NCI-H524 treated with DMSO at 0.1 percent for 48 hours (cell line): ENCODE data around the gene MLLT10.

Source experiments
- DNase-seq: peaks from one replicate; lab custom pipeline; 2025; lab: John Stamatoyannopoulos, UW

MLLT10 gene

DNA sequence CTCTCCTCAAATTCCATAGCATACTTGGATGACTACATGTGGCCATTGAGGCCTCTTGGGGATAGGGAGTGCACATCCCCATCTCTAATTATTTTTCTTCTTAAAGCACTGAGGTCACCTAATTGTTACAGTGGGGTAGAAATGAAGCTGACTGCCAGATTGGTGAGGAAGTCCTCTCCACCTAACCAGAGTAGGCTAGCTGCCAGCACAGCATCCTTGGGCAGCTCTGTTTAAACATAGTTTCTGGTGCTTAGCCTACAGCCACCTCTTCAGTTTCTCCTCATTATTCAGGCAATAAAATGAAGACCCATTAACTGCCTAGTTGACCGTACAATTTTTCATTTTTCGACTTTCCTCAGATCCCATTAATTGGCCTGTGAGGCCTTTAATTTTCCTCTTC, 104.6 kb downstream of the MLLT10 start:
- DNase-seq: no peak

- no peak for DNase-seq
These were observed 114.0 kb downstream of the MLLT10 start for GRCh38 chr10:21648040-21648439.

- no peak for DNase-seq
These were observed 115.4 kb downstream of the MLLT10 start for GRCh38 chr10:21649454-21649872.

DNA sequence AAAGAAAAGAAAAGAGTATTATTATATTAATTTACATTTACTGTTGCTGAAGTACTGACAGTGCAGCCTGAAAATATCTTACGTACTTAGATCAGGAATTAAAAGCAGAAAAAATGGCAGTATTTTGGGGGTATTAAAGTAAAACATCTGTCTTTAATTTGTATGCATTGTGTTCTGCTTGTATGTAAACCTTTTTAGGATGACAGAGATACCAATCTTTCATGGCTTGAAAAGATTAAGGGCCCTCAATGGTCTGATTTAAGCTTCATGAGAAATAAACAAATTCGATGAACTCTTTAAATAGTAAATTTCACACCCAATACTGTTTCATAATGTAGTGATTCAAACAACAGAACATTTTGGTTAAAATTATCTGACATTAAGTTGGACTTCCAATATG, 116.3 kb downstream of the MLLT10 start:
- no peak for DNase-seq

- DNase-seq: no peak
These were observed 121.2 kb downstream of the MLLT10 start for GRCh38 chr10:21655236-21655635.

- no peak for DNase-seq
These were observed 121.7 kb downstream of the MLLT10 start for GRCh38 chr10:21655687-21656086.

- DNase-seq: no peak
These were observed 127.1 kb downstream of the MLLT10 start for GRCh38 chr10:21661087-21661486.

DNA sequence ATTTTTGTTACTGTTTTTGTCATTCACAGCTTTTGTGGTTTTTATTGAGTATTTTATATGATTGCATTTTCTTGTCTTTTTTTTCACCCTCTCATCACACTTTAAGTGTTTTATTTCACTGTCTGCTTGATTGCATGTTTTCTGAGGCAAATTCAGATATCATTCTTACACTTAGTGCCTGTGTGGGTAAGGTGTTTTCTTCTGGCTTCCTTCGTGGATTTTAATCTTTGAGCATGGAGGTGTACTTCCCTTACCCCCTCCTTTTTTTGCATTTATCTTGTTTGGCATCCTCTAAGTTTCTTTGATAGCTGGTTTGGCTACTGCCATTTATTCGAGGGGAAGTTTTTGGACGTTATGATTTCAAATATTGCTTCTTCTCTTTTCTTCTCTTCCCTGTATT, 127.9 kb downstream of the MLLT10 start:
- no peak for DNase-seq

DNA sequence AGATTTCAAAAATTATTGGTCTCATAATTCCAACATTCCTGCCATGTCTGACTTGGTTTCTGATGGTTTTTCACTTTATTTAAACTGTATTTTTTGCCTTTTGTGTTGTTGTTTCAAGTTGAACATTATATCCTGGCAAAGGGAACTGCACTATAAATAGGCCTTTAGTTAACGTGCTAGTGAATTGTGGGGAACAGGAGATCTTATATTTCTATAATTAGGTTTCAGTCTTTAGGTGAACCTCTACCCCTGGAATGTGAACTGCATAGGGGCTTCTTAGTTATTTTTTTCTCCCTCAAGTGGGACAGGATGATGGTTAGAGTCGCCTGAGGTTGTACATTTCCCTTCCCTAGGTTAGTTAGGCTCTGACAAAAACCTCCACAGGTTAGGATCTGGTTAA, 128.6 kb downstream of the MLLT10 start:
- no peak for DNase-seq

DNA sequence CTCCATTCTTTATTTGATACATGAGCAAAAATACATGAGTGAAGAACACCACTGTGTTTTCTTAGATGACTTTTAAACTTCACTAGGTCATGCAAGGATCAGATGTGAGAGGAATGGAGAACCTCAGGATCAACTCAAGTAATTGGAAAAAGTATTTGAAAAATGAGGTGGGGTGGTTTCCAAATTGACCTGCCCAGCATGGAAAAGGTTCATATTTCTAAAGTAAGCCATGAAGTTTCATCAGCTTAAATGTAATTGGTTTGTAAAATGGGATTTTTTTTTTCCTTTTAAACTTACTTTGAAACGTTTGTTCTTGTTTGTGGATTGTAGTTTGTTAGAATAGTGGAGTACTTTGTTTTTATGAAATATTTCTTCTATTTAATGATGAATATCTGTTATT, 134.8 kb downstream of the MLLT10 start:
- no peak for DNase-seq

- no peak for DNase-seq
These were observed 136.4 kb downstream of the MLLT10 start for GRCh38 chr10:21670391-21670790.

- no peak for DNase-seq
These were observed 139.6 kb downstream of the MLLT10 start for GRCh38 chr10:21673668-21674067.

GRCh38 chr10:21675157-21675796, 141.2 kb downstream of the MLLT10 start:
- no peak for DNase-seq

GRCh38 chr10:21677551-21677950, 143.5 kb downstream of the MLLT10 start:
- no peak for DNase-seq

DNA sequence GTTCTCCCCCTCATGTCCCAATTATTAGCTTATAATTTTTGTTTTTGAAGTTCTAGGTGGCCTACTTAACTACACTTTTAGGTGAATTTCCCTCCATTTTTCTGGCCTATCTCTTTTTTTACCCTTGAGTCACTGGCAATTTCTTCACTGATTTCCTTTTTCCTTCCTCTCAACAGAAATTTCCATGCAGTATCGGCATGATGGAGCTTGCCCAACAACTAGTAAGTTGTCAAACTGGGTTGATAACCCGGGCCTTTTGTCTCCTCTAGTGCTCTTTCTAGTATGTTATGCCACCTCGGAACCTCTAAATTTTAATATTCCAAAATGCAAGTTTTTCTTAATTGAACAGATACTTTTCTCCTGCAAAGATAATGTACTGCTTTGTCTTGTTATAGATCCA, 147.1 kb downstream of the MLLT10 start:
- no peak for DNase-seq

DNA sequence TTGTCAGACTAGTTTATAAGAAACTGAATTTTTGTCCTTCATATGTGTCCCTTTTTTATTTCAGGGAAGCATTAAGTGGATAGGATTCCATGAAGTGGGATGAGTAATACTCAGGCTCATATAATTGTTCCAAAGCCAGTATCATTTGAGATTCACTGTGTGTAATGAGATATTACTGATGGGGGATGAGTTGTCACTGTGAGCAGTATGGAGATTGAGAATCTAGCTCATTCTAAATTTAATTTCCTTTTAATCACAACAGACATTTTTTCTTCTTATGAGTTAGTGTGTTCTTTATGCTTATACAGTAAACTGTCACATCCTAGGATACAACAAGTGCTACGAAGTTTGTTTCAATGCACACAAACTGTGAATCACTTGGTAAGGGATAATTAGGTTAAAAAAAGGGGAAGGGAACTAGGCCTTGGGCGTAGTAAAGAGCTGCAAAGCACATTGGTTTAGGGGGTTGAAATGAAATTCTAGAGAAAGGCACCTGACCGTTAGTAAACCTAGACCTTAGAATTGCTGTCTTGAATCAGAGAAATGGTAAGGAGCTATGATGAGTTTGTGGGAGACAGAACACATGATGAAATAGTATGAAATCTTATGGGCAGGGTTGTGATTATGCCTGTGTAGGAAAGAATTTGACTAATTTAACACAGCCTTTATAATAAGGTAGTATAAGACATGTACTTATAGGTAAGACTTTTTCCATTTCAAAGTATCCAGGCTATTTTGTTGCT, 153.4 kb downstream of the MLLT10 start:
- no peak for DNase-seq

GRCh38 chr10:21688009-21688332, 153.9 kb downstream of the MLLT10 start:
- DNase-seq: no peak

DNA sequence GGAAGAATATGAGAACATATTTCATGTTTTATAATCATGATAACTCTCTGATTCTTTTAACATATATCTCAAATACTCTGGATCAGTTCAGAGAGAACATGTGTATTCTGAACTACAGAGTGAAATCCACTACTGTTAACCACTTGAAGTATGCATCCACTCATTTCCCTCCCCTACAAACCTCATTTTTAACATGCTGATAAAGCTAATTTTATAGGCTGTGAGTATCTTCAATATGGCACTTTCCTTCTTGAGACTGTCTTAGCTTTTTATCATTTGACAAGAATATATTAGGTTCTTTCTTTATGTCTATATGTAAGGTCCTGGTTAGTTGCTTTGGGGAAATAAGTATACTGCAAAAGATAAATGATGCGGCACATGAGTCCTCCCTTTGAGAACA, 154.8 kb downstream of the MLLT10 start:
- DNase-seq: no peak

DNA sequence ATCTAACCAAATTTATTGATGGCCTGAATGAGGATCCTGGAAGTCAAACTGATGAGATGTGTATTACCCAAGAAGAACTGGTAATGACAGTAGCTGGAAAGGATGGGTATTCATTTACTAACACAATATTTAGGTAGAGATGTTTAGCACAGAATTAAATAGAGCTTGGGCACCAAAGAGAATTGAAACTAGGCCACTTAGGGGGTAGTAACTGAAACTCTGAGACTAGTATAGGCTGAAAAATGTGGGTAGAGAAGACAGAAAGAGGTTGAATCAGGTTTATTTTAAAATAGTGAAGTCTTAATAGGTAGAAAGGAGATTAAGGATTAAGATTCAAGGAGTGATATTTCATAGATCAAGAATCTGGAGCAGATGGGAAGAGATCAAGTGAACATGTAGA, 155.8 kb downstream of the MLLT10 start:
- peak; percentile 21 for DNase-seq

DNA sequence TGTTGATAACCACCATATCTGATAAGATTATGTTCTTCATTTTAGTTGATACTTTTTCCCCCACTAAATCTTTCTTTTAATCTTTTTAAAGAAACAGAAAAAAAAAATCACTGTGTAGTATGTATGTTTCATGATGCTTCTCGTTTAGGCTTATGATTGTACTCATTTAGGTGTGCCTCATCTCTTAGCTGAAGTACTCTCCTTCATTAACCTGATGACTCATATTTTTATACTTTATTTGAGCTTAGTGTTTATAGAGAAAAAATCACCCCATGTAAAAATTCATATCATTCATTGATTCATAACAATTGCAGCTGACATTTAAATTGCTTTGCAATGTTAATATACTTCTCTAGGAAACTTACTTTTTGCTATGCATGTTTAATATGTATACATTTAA, 158.9 kb downstream of the MLLT10 start:
- DNase-seq: no peak

DNA sequence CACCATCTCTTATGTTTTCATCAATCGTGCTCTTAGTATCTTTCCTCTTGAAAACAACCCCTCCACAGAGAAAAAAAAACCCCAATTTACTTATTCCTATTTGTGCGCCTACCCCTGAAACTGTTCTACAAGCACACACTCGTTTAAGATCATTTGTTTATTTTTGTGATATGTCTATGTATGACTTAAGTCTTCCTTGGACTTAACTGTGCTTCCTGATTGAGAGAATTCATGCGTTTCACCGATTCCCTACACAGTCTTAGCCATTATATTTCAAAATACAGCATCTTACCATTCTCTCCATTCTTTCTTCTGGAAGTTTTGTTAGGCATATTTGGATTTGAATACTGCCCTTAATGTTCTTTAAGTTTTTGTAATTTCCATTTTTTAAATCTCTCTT, 159.4 kb downstream of the MLLT10 start:
- DNase-seq: no peak

- no peak for DNase-seq
These were observed 160.6 kb downstream of the MLLT10 start for GRCh38 chr10:21694631-21695030.

- no peak for DNase-seq
These were observed 162.3 kb downstream of the MLLT10 start for GRCh38 chr10:21696302-21696701.

- DNase-seq: no peak
These were observed 165.5 kb downstream of the MLLT10 start for GRCh38 chr10:21699575-21699974.
